Activated CD8-positive, alpha-beta memory T cell treated with anti-CD3 and anti-CD28 coated beads, Interleukin-2, amount 50 U/mL, for 1 hour (primary cell): ENCODE results near the gene MALAT1.
A peak's percentile ranks its signal among the peaks of the same experiment; 100 is the strongest.

ENCODE experiments used
- DNase-seq: peaks from one replicate; pipeline ENCODE4 v3.0.0-alpha.2; 2020; ENCODE audit errors: extremely low read depth

The MALAT1 gene

GRCh38 chr11:65540290-65541092 lies 41.6 kb downstream of the MALAT1 start:
- DNase-seq: peak; percentile 61

- DNase-seq: no peak
Measured at GRCh38 chr11:65541093-65541982, 42.5 kb downstream of the MALAT1 start.

- no peak for DNase-seq
Measured at GRCh38 chr11:65542738-65543390, 44.0 kb downstream of the MALAT1 start.

GRCh38 chr11:65545853-65546216 lies 47.0 kb downstream of the MALAT1 start:
- no peak for DNase-seq

- peak; percentile 92 for DNase-seq
Measured at GRCh38 chr11:65546217-65546958, 47.5 kb downstream of the MALAT1 start.

- DNase-seq: no peak
Measured at GRCh38 chr11:65547446-65548125, 48.7 kb downstream of the MALAT1 start.

GRCh38 chr11:65548395-65548794 lies 49.5 kb downstream of the MALAT1 start:
- DNase-seq: no peak

- DNase-seq: no peak
Measured at GRCh38 chr11:65549096-65549495, 50.3 kb downstream of the MALAT1 start.

GRCh38 chr11:65551572-65552387 lies 52.9 kb downstream of the MALAT1 start:
- no peak for DNase-seq

- DNase-seq: no peak
Measured at GRCh38 chr11:65552388-65552951, 53.6 kb downstream of the MALAT1 start.

GRCh38 chr11:65553301-65554001 lies 54.6 kb downstream of the MALAT1 start:
- no peak for DNase-seq

- DNase-seq: no peak
Measured at GRCh38 chr11:65554057-65554818, 55.4 kb downstream of the MALAT1 start.

- DNase-seq: no peak
Measured at GRCh38 chr11:65554842-65555430, 56.1 kb downstream of the MALAT1 start.

GRCh38 chr11:65555693-65556231 lies 56.9 kb downstream of the MALAT1 start:
- no peak for DNase-seq
